Mucosa of rectum (tissue), 2 donors: ENCODE results near the gene BCL2L14.

Source experiments
- H3K27ac ChIP-seq, 2 donors: one replicate each; pipeline ENCODE4 v1.7.0; 2013; ENCODE audit warnings: inconsistent platforms in 2 of 2, low read depth in 2 of 2, low read length in 2 of 2
- H3K27me3 ChIP-seq, 2 donors: one replicate each; pipeline ENCODE4 v1.7.0; 2013; ENCODE audit warnings: low read length in 2 of 2; ENCODE audit not compliant: control insufficient read depth in 2 of 2, insufficient read depth in 2 of 2
- H3K36me3 ChIP-seq, 2 donors: one replicate each; pipeline ENCODE4 v1.7.0; 2013; ENCODE audit warnings: low read length in 2 of 2; ENCODE audit not compliant: control insufficient read depth in 2 of 2, insufficient read depth in 2 of 2
- H3K4me1 ChIP-seq, 2 donors: one replicate each; pipeline ENCODE4 v1.7.0; 2013; ENCODE audit warnings: low read length in 2 of 2, mild to moderate bottlenecking in 1 of 2; ENCODE audit not compliant: control insufficient read depth in 2 of 2, insufficient read depth in 2 of 2
- H3K4me3 ChIP-seq, 2 donors: one replicate each; pipeline ENCODE4 v1.7.0; 2013; ENCODE audit warnings: low read length in 2 of 2
- H3K9ac ChIP-seq, 2 donors: one replicate each; pipeline ENCODE4 v1.7.0; 2013; ENCODE audit warnings: low read length in 2 of 2, low read depth in 1 of 2, mild to moderate bottlenecking in 1 of 2
- H3K9me3 ChIP-seq, 2 donors: one replicate each; pipeline ENCODE4 v1.7.0; 2013; ENCODE audit warnings: low read length in 2 of 2; ENCODE audit not compliant: control insufficient read depth in 2 of 2
- donor health status: healthy.
- donor health status: Normal muscosa, but diverticular disease.

BCL2L14 gene

GRCh38 chr12:12070674-12071656, at the start of gene BCL2L14:
BCL2L14 (plus strand) TSS chr12:12070939; CDS start chr12:12079306, 8,367 bp downstream.
- Histone ChIP-seq H3K9ac (peak within 1 kb of the TSS; percentile 70 to 88), H3K36me3 (no peaks in the 10 kb centered on the region), H3K4me1 (peaks cover 19 to 28% of the 10 kb centered on the region in 2 donors), H3K9me3 (no peaks in the 10 kb centered on the region), H3K27me3 (no peaks in the 10 kb centered on the region), H3K27ac (peak within 1 kb of the TSS; percentile 94), H3K4me3 (peak within 1 kb of the TSS; percentile 71 to 88)

GRCh38 chr12:12022306-12022936, 48.3 kb upstream of the BCL2L14 start:
- H3K4me1 ChIP-seq = peaks cover 12 to 14% of the 10 kb centered on the region in 2 donors
- no peaks in the 10 kb centered on the region for H3K27me3 ChIP-seq
- H3K36me3 ChIP-seq = no peaks in the 10 kb centered on the region
- no peaks in the 10 kb centered on the region for H3K9me3 ChIP-seq
- H3K4me3 ChIP-seq = no peak overlapping the region
- H3K9ac ChIP-seq = no peak overlapping the region
- H3K27ac ChIP-seq = no peak overlapping the region

- no peaks in the 10 kb centered on the region for H3K27me3 ChIP-seq
- no peak overlapping the region for H3K27ac ChIP-seq
- no peak overlapping the region for H3K9ac ChIP-seq
- no peaks in the 10 kb centered on the region for H3K9me3 ChIP-seq
- no peaks in the 10 kb centered on the region for H3K36me3 ChIP-seq
- H3K4me1 ChIP-seq = peaks cover 12 to 17% of the 10 kb centered on the region in 2 donors
- H3K4me3 ChIP-seq = no peak overlapping the region
These were observed 47.3 kb upstream of the BCL2L14 start for GRCh38 chr12:12023456-12023855.

GRCh38 chr12:12024911-12025682, 45.6 kb upstream of the BCL2L14 start:
- Histone ChIP-seq H3K27ac (peak overlapping the region in 1 of 2 donors; percentile 60), H3K27me3 (no peaks in the 10 kb centered on the region)

GRCh38 chr12:12025799-12026386, 44.8 kb upstream of the BCL2L14 start:
- H3K9ac ChIP-seq = no peak overlapping the region
- H3K4me1 ChIP-seq = peaks cover 12 to 17% of the 10 kb centered on the region in 2 donors
- peak overlapping the region; percentile 34 to 60 for H3K27ac ChIP-seq
- H3K27me3 ChIP-seq = no peaks in the 10 kb centered on the region
- no peak overlapping the region for H3K4me3 ChIP-seq
- H3K9me3 ChIP-seq = no peaks in the 10 kb centered on the region
- H3K36me3 ChIP-seq = no peaks in the 10 kb centered on the region

More at GRCh38 chr12:12024911-12025682, 45.6 kb upstream of the BCL2L14 start:
- Histone ChIP-seq H3K4me1 (peaks cover 12 to 17% of the 10 kb centered on the region in 2 donors), H3K4me3 (peak overlapping the region in 1 of 2 donors; percentile 10), H3K9me3 (no peaks in the 10 kb centered on the region), H3K9ac (no peak overlapping the region), H3K36me3 (no peaks in the 10 kb centered on the region)

- Histone ChIP-seq H3K27ac (no peak overlapping the region), H3K36me3 (no peaks in the 10 kb centered on the region), H3K9me3 (no peaks in the 10 kb centered on the region), H3K4me1 (peaks cover 20 to 28% of the 10 kb centered on the region in 2 donors), H3K9ac (no peak overlapping the region), H3K4me3 (no peak overlapping the region), H3K27me3 (no peaks in the 10 kb centered on the region)
These were observed 41.9 kb upstream of the BCL2L14 start for GRCh38 chr12:12028668-12029402.

GRCh38 chr12:12029653-12030052, 41.1 kb upstream of the BCL2L14 start:
- no peak overlapping the region for H3K27ac ChIP-seq

GRCh38 chr12:12032260-12032791, 38.4 kb upstream of the BCL2L14 start:
- Histone ChIP-seq H3K9me3 (no peaks in the 10 kb centered on the region), H3K36me3 (no peaks in the 10 kb centered on the region), H3K27me3 (no peaks in the 10 kb centered on the region), H3K27ac (peak overlapping the region; percentile 77 to 78), H3K9ac (peak overlapping the region in 1 of 2 donors; percentile 45), H3K4me3 (peak overlapping the region in 1 of 2 donors; percentile 69), H3K4me1 (peaks cover 9 to 14% of the 10 kb centered on the region in 2 donors)

More at GRCh38 chr12:12029653-12030052, 41.1 kb upstream of the BCL2L14 start:
- Histone ChIP-seq H3K4me3 (no peak overlapping the region), H3K36me3 (no peaks in the 10 kb centered on the region), H3K9ac (no peak overlapping the region), H3K9me3 (no peaks in the 10 kb centered on the region), H3K4me1 (peaks cover 20 to 28% of the 10 kb centered on the region in 2 donors), H3K27me3 (no peaks in the 10 kb centered on the region)
